HepG2 (cell line): Measurements from ENCODE around the gene LITAFD.

ENCODE experiments used
- FOXK2 ChIP-seq: fragments of 450-650 bp; IDR thresholded peaks from 2 replicates; pipeline ENCODE4 v1.6.1; 2016
- RAD21 ChIP-seq: fragments of 450-650 bp; formaldehyde crosslinking; IDR thresholded peaks from 2 replicates; pipeline ENCODE4 v1.5.0; 2020; ENCODE audit warnings: mild to moderate bottlenecking
- SATB2 ChIP-seq: sonication (generic); formaldehyde crosslinking; IDR thresholded peaks from 2 replicates; pipeline ENCODE4 v1.5.0; 2020; ENCODE audit warnings: missing genetic modification reagents
- SMARCC2 ChIP-seq: fragments of 450-650 bp; IDR thresholded peaks from 2 replicates; pipeline ENCODE4 v1.6.1; 2017; ENCODE audit warnings: antibody characterized with exemption, mild to moderate bottlenecking
- TF ChIP-seq, protein P1 (sequence below): sonication (generic); formaldehyde crosslinking; IDR thresholded peaks from 2 replicates; pipeline ENCODE4 v1.5.0; 2020; ENCODE audit warnings: mild to moderate bottlenecking, missing genetic modification reagents, moderate library complexity

DNA sequence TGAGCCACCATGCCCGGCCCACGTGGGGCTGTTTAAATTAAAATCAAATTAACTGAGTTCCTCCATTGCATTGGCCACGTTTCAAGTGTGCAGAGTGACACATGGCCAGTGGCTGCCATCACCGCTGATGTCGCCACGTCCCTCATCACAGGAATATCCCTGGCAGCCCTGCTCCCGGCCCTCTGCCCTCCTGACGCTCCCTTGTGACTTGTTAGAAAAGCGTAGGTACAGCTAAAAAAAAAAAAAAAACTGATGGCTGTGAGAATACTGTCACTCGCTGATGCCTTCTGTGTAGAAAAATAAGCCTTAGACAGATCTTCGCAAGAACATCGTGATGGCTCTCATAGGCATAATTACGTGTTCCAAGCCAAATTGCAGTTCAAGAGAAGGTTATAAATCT, 35.0 kb upstream of the LITAFD start:
- TF ChIP-seq SMARCC2 (no peak), SATB2 (CRISPR knock-in tag) (no peak), RAD21 (no peak), FOXK2 (no peak)
- TF ChIP-seq, protein P1, sequence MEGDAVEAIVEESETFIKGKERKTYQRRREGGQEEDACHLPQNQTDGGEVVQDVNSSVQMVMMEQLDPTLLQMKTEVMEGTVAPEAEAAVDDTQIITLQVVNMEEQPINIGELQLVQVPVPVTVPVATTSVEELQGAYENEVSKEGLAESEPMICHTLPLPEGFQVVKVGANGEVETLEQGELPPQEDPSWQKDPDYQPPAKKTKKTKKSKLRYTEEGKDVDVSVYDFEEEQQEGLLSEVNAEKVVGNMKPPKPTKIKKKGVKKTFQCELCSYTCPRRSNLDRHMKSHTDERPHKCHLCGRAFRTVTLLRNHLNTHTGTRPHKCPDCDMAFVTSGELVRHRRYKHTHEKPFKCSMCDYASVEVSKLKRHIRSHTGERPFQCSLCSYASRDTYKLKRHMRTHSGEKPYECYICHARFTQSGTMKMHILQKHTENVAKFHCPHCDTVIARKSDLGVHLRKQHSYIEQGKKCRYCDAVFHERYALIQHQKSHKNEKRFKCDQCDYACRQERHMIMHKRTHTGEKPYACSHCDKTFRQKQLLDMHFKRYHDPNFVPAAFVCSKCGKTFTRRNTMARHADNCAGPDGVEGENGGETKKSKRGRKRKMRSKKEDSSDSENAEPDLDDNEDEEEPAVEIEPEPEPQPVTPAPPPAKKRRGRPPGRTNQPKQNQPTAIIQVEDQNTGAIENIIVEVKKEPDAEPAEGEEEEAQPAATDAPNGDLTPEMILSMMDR (CRISPR knock-in tag), result no peak
